HEK293 (cell line): ENCODE data around the gene PBX2.

Experiments used
- AEBP2 ChIP-seq: fragments of 450-650 bp; formaldehyde crosslinking; IDR thresholded peaks from 2 replicates; pipeline ENCODE4 v1.5.1; 2016; ENCODE audit warnings: missing biosample characterization, missing genetic modification characterization, borderline replicate concordance
- CTCF ChIP-seq: fragments of 450-650 bp; formaldehyde crosslinking; IDR thresholded peaks from 2 replicates; pipeline ENCODE4 v1.5.1; 2016; ENCODE audit warnings: missing biosample characterization, missing genetic modification characterization
- HIC1 ChIP-seq: fragments of 450-650 bp; formaldehyde crosslinking; IDR thresholded peaks from 2 replicates; pipeline ENCODE4 v1.5.1; 2016; ENCODE audit warnings: missing biosample characterization, missing genetic modification characterization
- MEIS1 ChIP-seq: sonication (generic); formaldehyde crosslinking; IDR thresholded peaks from 2 replicates; pipeline ENCODE4 v1.8.1; 2022; ENCODE audit warnings: missing genetic modification reagents, mild to moderate bottlenecking, borderline replicate concordance
- MYNN ChIP-seq: fragments of 450-650 bp; formaldehyde crosslinking; IDR thresholded peaks from 2 replicates; pipeline ENCODE4 v1.5.1; 2016; ENCODE audit warnings: missing biosample characterization, missing genetic modification characterization, borderline replicate concordance
- ZBTB10 ChIP-seq: fragments of 450-650 bp; formaldehyde crosslinking; IDR thresholded peaks from 2 replicates; pipeline ENCODE4 v1.5.1; 2016; ENCODE audit warnings: missing biosample characterization, missing genetic modification characterization
- ZBTB11 ChIP-seq: fragments of 450-650 bp; formaldehyde crosslinking; conservative IDR thresholded peaks from 2 replicates; pipeline ENCODE4 v1.5.1; 2016; ENCODE audit warnings: low read depth, missing biosample characterization, missing genetic modification characterization
- ZBTB48 ChIP-seq: fragments of 450-650 bp; formaldehyde crosslinking; IDR thresholded peaks from 2 replicates; pipeline ENCODE4 v1.5.1; 2016; ENCODE audit warnings: missing biosample characterization, missing genetic modification characterization
- ZBTB8A ChIP-seq: fragments of 450-650 bp; formaldehyde crosslinking; IDR thresholded peaks from 2 replicates; pipeline ENCODE4 v1.5.1; 2016; ENCODE audit warnings: missing biosample characterization, missing genetic modification characterization
- ZNF18 ChIP-seq: fragments of 450-650 bp; formaldehyde crosslinking; IDR thresholded peaks from 2 replicates; pipeline ENCODE4 v1.5.1; 2016; ENCODE audit warnings: missing biosample characterization, missing genetic modification characterization
- ZNF184 ChIP-seq: fragments of 450-650 bp; IDR thresholded peaks from 2 replicates; pipeline ENCODE4 v1.5.1; 2018; ENCODE audit warnings: missing biosample characterization, mild to moderate bottlenecking, missing genetic modification characterization
- ZNF2 ChIP-seq: fragments of 450-650 bp; formaldehyde crosslinking; IDR thresholded peaks from 2 replicates; pipeline ENCODE4 v1.5.1; 2016; ENCODE audit warnings: missing biosample characterization, missing genetic modification characterization
- ZNF449 ChIP-seq: fragments of 450-650 bp; formaldehyde crosslinking; IDR thresholded peaks from 2 replicates; pipeline ENCODE4 v1.5.1; 2017; ENCODE audit warnings: missing biosample characterization, mild to moderate bottlenecking, missing genetic modification characterization, moderate library complexity
- ZNF510 ChIP-seq: fragments of 450-650 bp; formaldehyde crosslinking; IDR thresholded peaks from 2 replicates; pipeline ENCODE4 v1.5.1; 2018; ENCODE audit warnings: mild to moderate bottlenecking, missing genetic modification characterization, missing biosample characterization; ENCODE audit not compliant: insufficient replicate concordance
- ZNF513 ChIP-seq: fragments of 450-650 bp; IDR thresholded peaks from 2 replicates; pipeline ENCODE4 v1.5.1; 2018; ENCODE audit warnings: missing biosample characterization, missing genetic modification characterization
- ZNF529 ChIP-seq: fragments of 450-650 bp; formaldehyde crosslinking; IDR thresholded peaks from 2 replicates; pipeline ENCODE4 v1.5.1; 2017; ENCODE audit warnings: missing genetic modification characterization, missing biosample characterization; ENCODE audit not compliant: insufficient replicate concordance
- ZNF585B ChIP-seq: fragments of 450-650 bp; formaldehyde crosslinking; IDR thresholded peaks from 2 replicates; pipeline ENCODE4 v1.5.1; 2016; ENCODE audit warnings: missing biosample characterization, missing genetic modification characterization
- ZNF658 ChIP-seq: fragments of 450-650 bp; formaldehyde crosslinking; IDR thresholded peaks from 2 replicates; pipeline ENCODE4; 2016; ENCODE audit warnings: missing biosample characterization, missing genetic modification characterization
- ZNF768 ChIP-seq: fragments of 450-650 bp; formaldehyde crosslinking; IDR thresholded peaks from 2 replicates; pipeline ENCODE4 v1.5.1; 2018; ENCODE audit warnings: missing biosample characterization, mild to moderate bottlenecking, missing genetic modification characterization
- ZNF776 ChIP-seq: fragments of 450-650 bp; formaldehyde crosslinking; IDR thresholded peaks from 2 replicates; pipeline ENCODE4 v1.5.0; 2017; ENCODE audit warnings: missing biosample characterization, missing genetic modification characterization, borderline replicate concordance

PBX2 gene

GRCh38 chr6:32178547-32179440, 11.2 kb downstream of the PBX2 start (continued):
- TF ChIP-seq CTCF (tag by site-specific recombination) (no peak), ZNF184 (tag by site-specific recombination) (no peak), ZBTB10 (tag by site-specific recombination) (peak; percentile 93), ZNF2 (no peak), ZNF585B (tag by site-specific recombination) (no peak), HIC1 (tag by site-specific recombination) (0 out of 2 replicates have a peak, but pooled peaks have one; percentile 5), AEBP2 (no peak), ZBTB48 (tag by site-specific recombination) (no peak), ZNF768 (no peak), ZNF18 (no peak), MEIS1 (no peak), ZNF776 (no peak), ZNF510 (tag by site-specific recombination) (no peak), ZNF449 (no peak), ZBTB11 (no peak), MYNN (tag by site-specific recombination) (no peak), ZBTB8A (tag by site-specific recombination) (peak; percentile 38; the same call in 1 of the 2 replicates), ZNF658 (tag by site-specific recombination) (no peak), ZNF513 (tag by site-specific recombination) (no peak), ZNF529 (tag by site-specific recombination) (no peak)
